Gastrocnemius medialis (tissue), 4 donors: Measurements from ENCODE around the gene SCO2. TPM values are rescaled to one million over a fixed set of nuclear protein-coding genes. Genes with fewer than 3 reads are reported as not detected.
"Not testable (repeated sequence)": the region's sequence is repeated elsewhere in the genome, so short reads cannot be mapped to it uniquely, and the experiment has no call there.

Experiments
- ATAC-seq, 2 donors: fragments of 150-250 bp; one replicate each; pipeline ENCODE4 v1.9.1; 2016
- DNase-seq, 2 donors: peaks; one replicate each; pipeline ENCODE4 v3.0.0-alpha.2; 2019
- H3K27ac ChIP-seq, 4 donors: fragments of 200-600 bp; sonication (generic); 1 replicate in 1 of 4; 2 replicates in 3 of 4; pipeline ENCODE4 v1.5.1; 2016 to 2018; ENCODE audit warnings: mild to moderate bottlenecking in 2 of 4, moderate library complexity in 1 of 4
- H3K27me3 ChIP-seq, 3 donors: fragments of 200-600 bp; sonication (generic) in 2 of 3; 1 replicate in 1 of 3; 2 replicates in 2 of 3; pipeline versions ENCODE4 v1.5.1 to v1.6.0; 2016 to 2019; ENCODE audit warnings: mild to moderate bottlenecking in 1 of 3, moderate library complexity in 1 of 3
- H3K36me3 ChIP-seq, 2 donors: fragments of 200-600 bp; sonication (generic) in 1 of 2; one replicate each; pipeline ENCODE4 v1.5.1; 2017 to 2018
- H3K4me1 ChIP-seq, 2 donors: fragments of 200-600 bp; sonication (generic) in 1 of 2; one replicate each; pipeline ENCODE4 v1.5.1; 2016 to 2017; ENCODE audit warnings: mild to moderate bottlenecking in 2 of 2
- H3K4me3 ChIP-seq, 4 donors: fragments of 200-600 bp; sonication (generic) in 3 of 4; 1 replicate in 1 of 4; 2 replicates in 3 of 4; pipeline ENCODE4 v1.5.1; 2016 to 2019; ENCODE audit warnings: mild to moderate bottlenecking in 2 of 4
- H3K9me3 ChIP-seq, 3 donors: fragments of 200-600 bp; sonication (generic) in 2 of 3; 1 replicate in 1 of 3; 2 replicates in 2 of 3; pipeline ENCODE4 v1.5.1; 2016 to 2019
- CTCF ChIP-seq, 5 experiments: fragments of 450-650 bp in 3 of 5; fragments of 200-600 bp in 2 of 5; sonication (generic) in 2 of 5; IDR thresholded peaks in 4 of 5; conservative IDR thresholded peaks in 1 of 5; 1 replicate in 4 of 5; 2 replicates in 1 of 5; pipeline ENCODE4 v1.5.1; 2016 to 2019; ENCODE audit warnings: antibody characterized with exemption in 5 of 5, mild to moderate bottlenecking in 3 of 5, moderate library complexity in 3 of 5
- POLR2A ChIP-seq, 2 donors: fragments of 450-650 bp; IDR thresholded peaks; one replicate each; pipeline ENCODE4 v1.6.1; 2017; ENCODE audit warnings: antibody characterized with exemption in 2 of 2, mild to moderate bottlenecking in 2 of 2, moderate library complexity in 2 of 2
- in situ Hi-C, 4 donors: fragments of 200-750 bp; cut with MboI; loops; one replicate each; pipeline versions ENCODE4 v1.15.0 to v1.8.0; 2017; ENCODE audit warnings: low sequenced_read_pairs in 4 of 4
- intact Hi-C: fragments of 100-400 bp; cut with DNase I; formaldehyde crosslinking; loops from one replicate; pipeline ENCODE4 v1.15.1; 2023; ENCODE audit warnings: low total_unique reads
- total RNA-seq, 4 donors: library from RNA; depleted of rRNA; stranded (reverse); fragments of >200 nt; gene quantifications; one replicate each; pipeline versions ENCODE4 v1.1.0 to v1.2.3, GENCODE V29; 2016

Gene SCO2
- total RNA-seq, 4 donors from 2014 or later: 1.0 to 2.3 TPM; not detected in 2

DNA sequence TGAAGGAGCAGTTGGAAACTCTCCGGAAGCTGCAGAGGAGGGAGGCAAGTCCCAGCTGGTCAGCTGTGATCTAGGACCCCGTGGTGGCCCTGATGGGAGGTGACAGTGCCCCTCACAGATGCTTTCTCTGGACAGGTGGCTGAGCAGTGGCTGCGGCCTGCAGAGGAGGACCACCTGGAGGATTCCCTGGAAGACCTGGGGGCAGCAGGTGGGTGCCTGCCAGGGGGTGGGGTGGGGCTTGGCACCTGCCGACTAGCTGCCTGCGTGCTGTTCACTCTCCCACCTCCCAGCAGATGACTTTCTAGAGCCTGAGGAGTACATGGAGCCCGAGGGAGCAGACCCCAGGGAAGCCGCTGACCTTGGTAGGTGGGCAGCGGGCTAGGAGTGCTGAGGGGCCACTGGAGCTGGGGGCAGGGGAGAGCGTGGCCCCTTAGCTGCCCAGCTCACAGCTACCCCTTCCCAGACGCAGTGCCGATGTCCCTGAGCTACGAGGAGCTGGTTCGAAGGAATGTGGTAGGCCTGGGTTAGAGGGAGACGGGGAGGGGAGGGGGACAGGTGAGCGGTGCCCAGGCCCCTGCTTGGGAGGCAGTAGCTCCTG, 3.1 kb downstream of the SCO2 start:
- intact Hi-C loops: no loop called here
- in situ Hi-C loops: no loop called here
- no peaks in the 10 kb centered on the region for H3K27me3 ChIP-seq
- peaks cover 13 to 18% of the 10 kb centered on the region in 2 donors for H3K4me1 ChIP-seq
- DNase-seq: no peak
- no peak for ATAC-seq
- TF ChIP-seq CTCF (IDR thresholded peaks at IDR 0.05 in 4 of 5, conservative IDR thresholded peaks at IDR 0.05 in 1 of 5) (no peak), POLR2A (IDR thresholded peaks at IDR 0.05) (no peak)
- no peaks in the 10 kb centered on the region for H3K9me3 ChIP-seq
- H3K27ac ChIP-seq: no peak overlapping the region
- no peak overlapping the region for H3K4me3 ChIP-seq
- peaks cover 0 to 52% of the 10 kb centered on the region in 2 donors for H3K36me3 ChIP-seq

- TF ChIP-seq POLR2A (IDR thresholded peaks at IDR 0.05): no peak
- TF ChIP-seq CTCF (IDR thresholded peaks at IDR 0.05 in 4 of 5, conservative IDR thresholded peaks at IDR 0.05 in 1 of 5): no peak
- DNase-seq: no peak
- H3K9me3 ChIP-seq: no peaks in the 10 kb centered on the region
- intact Hi-C loops: no loop called here
- no peak overlapping the region for H3K4me3 ChIP-seq
- H3K36me3 ChIP-seq: peaks cover 0 to 56% of the 10 kb centered on the region in 2 donors
- ATAC-seq: no peak
- no peaks in the 10 kb centered on the region for H3K27me3 ChIP-seq
- in situ Hi-C loops: no loop called here
- H3K27ac ChIP-seq: no peak overlapping the region
- H3K4me1 ChIP-seq: peaks cover 12 to 16% of the 10 kb centered on the region in 2 donors
Measured at GRCh38 chr22:50521710-50522109, 3.7 kb downstream of the SCO2 start.

GRCh38 chr22:50520826-50521453, 4.5 kb downstream of the SCO2 start:
- in situ Hi-C loops (no loop called here), intact Hi-C loops (no loop called here)
- no peak overlapping the region for H3K4me3 ChIP-seq
- H3K27ac ChIP-seq: no peak overlapping the region
- H3K4me1 ChIP-seq: peaks cover 7 to 12% of the 10 kb centered on the region in 2 donors
- H3K9me3 ChIP-seq: no peaks in the 10 kb centered on the region
- no peak for DNase-seq
- no peaks in the 10 kb centered on the region for H3K27me3 ChIP-seq
- no peak for TF ChIP-seq POLR2A (IDR thresholded peaks at IDR 0.05)
- no peak for TF ChIP-seq CTCF (IDR thresholded peaks at IDR 0.05 in 4 of 5, conservative IDR thresholded peaks at IDR 0.05 in 1 of 5)
- H3K36me3 ChIP-seq: peaks cover 0 to 61% of the 10 kb centered on the region in 2 donors
- ATAC-seq: no peak

GRCh38 chr22:50520184-50520583, 5.2 kb downstream of the SCO2 start:
- DNase-seq, H3K27ac ChIP-seq, intact Hi-C loops, H3K27me3 ChIP-seq, ATAC-seq, H3K4me3 ChIP-seq, H3K9me3 ChIP-seq, in situ Hi-C loops: not testable (repeated sequence)
- Histone ChIP-seq H3K4me1 (peaks cover 7 to 12% of the 10 kb centered on the region in 2 donors), H3K36me3 (peaks cover 0 to 61% of the 10 kb centered on the region in 2 donors)

GRCh38 chr22:50519151-50519550, 6.2 kb downstream of the SCO2 start:
- TF ChIP-seq POLR2A (IDR thresholded peaks at IDR 0.05) (no peak), CTCF (IDR thresholded peaks at IDR 0.05 in 4 of 5, conservative IDR thresholded peaks at IDR 0.05 in 1 of 5) (no peak)
- in situ Hi-C loops: no loop called here
- peaks cover 0 to 61% of the 10 kb centered on the region in 2 donors for H3K36me3 ChIP-seq

More at GRCh38 chr22:50519151-50519550, 6.2 kb downstream of the SCO2 start:
- no peak for DNase-seq
- intact Hi-C loops: no loop called here
- Histone ChIP-seq H3K9me3 (no peaks in the 10 kb centered on the region), H3K27ac (no peak overlapping the region), H3K4me1 (peaks cover 0 to 2% of the 10 kb centered on the region in 2 donors), H3K27me3 (no peaks in the 10 kb centered on the region), H3K4me3 (no peak overlapping the region)
- ATAC-seq: no peak
